ENCODE results near the gene PRKAR2A.

PRKAR2A gene

GRCh38 chr3:48879994-48880377, 32.3 kb upstream of the PRKAR2A start:
- TF ChIP-seq, protein P1, sequence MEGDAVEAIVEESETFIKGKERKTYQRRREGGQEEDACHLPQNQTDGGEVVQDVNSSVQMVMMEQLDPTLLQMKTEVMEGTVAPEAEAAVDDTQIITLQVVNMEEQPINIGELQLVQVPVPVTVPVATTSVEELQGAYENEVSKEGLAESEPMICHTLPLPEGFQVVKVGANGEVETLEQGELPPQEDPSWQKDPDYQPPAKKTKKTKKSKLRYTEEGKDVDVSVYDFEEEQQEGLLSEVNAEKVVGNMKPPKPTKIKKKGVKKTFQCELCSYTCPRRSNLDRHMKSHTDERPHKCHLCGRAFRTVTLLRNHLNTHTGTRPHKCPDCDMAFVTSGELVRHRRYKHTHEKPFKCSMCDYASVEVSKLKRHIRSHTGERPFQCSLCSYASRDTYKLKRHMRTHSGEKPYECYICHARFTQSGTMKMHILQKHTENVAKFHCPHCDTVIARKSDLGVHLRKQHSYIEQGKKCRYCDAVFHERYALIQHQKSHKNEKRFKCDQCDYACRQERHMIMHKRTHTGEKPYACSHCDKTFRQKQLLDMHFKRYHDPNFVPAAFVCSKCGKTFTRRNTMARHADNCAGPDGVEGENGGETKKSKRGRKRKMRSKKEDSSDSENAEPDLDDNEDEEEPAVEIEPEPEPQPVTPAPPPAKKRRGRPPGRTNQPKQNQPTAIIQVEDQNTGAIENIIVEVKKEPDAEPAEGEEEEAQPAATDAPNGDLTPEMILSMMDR (conservative IDR thresholded peaks at IDR 0.05), result no peak
- no peak overlapping the region for H3K27ac ChIP-seq

- TF ChIP-seq, protein P1 (conservative IDR thresholded peaks at IDR 0.05), result no peak
- H3K27ac ChIP-seq, result no peak overlapping the region
Observed at GRCh38 chr3:48879307-48879993, 31.8 kb upstream of the PRKAR2A start.

- TF ChIP-seq, protein P1 (conservative IDR thresholded peaks at IDR 0.05), result no peak
- H3K27ac ChIP-seq, result no peak overlapping the region
Observed at GRCh38 chr3:48877671-48878070, 30.0 kb upstream of the PRKAR2A start.

DNA sequence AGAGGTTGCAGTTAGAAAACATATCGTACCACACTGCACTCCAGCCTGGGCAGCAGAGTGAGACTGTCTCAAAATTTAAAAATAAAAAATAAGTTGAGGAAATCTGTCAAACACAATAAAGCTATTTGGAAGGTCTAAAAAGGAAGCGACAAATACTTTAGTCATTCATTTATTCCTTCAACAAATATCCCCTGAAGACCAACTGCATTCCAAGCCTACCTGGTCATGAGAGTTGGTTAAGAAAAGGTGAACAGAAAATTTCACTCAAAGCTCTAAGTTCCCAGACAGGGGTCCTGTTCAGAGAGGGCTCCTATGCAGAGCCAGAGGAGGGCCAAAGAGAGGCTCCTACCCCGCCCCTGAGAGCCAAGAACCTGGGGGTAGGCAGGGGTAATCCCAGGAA, 15.4 kb upstream of the PRKAR2A start:
- TF ChIP-seq, protein P1 (conservative IDR thresholded peaks at IDR 0.05), result no peak
- H3K27ac ChIP-seq, result no peak overlapping the region

- TF ChIP-seq, protein P1 (conservative IDR thresholded peaks at IDR 0.05), result no peak
- H3K27ac ChIP-seq, result no peak overlapping the region
Observed at GRCh38 chr3:48859206-48859605, 11.5 kb upstream of the PRKAR2A start.

DNA sequence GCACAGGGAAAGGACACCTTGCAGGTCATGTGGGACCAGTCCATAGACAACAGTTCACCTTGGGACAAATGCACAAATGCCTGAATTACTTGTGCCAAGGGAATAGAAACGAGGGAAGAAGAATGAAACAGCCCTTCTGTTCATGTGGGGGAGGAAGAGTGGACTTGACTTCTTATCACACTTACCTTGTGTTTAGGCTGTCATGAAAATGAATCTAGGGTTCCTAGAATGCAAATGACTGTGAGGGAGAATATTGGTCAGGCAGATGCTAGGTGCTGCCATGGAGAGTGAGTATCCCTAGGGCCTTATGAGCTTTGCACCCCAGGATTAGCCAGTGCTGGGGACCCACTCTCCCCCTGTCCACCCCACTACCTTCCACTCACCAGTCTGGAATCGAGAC, 11.0 kb upstream of the PRKAR2A start:
- no peak overlapping the region for H3K27ac ChIP-seq
- TF ChIP-seq, protein P1 (conservative IDR thresholded peaks at IDR 0.05), result no peak

DNA sequence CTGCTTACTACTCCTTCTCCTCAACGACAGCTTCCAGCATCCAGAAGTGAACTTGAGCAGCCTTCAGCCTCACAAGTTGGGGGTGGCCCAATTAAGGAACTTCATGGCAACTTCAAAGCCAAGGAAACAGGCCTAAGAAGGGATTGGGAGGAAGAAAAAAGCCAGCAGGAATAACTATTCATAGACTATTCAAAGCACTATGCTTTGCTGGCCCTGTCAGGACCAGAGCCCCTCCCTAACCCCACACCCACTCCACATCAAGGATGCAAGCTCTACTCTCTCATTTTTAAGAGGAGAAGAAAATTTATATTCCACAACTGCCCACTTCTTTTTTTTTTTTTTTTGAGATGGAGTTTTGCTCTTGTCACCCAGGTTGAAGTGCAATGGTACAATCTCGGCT, 10.0 kb upstream of the PRKAR2A start:
- H3K27ac ChIP-seq, result no peak overlapping the region
- TF ChIP-seq, protein P1 (conservative IDR thresholded peaks at IDR 0.05), result no peak
